SK-N-SH (cell line): ENCODE measurements around the gene TBL1X. TPM values are rescaled to one million over a fixed set of nuclear protein-coding genes. Genes with fewer than 3 reads are reported as not detected.

Experiments used
- CTCF ChIA-PET: fragments of 300-600, 350-600 bp; formaldehyde crosslinking; extraction: SDS; loops from one replicate; lab custom pipeline; 2021; lab: Yijun Ruan, JAX
- POLR2A ChIA-PET: fragments of 350-600 bp; sonication (Branson Sonifier 250); formaldehyde crosslinking; extraction: SDS; loops from one replicate; lab custom pipeline; 2020; ENCODE audit warnings: antibody characterized with exemption, inconsistent platforms; lab: Yijun Ruan, JAX
- DNase-seq: peaks from one replicate; pipeline ENCODE4 v3.0.0; 2012
- H2AFZ ChIP-seq: fragments of 200-600 bp; sonication (generic); 2 replicates; pipeline ENCODE4 v1.8.1; 2016; ENCODE audit warnings: antibody characterized with exemption, mild to moderate bottlenecking, low read depth
- H3F3A ChIP-seq: fragments of 200-600 bp; sonication (generic); replicated peaks from 2 replicates; pipeline ENCODE3; 2016; ENCODE audit warnings: antibody characterized with exemption, mild to moderate bottlenecking; ENCODE audit not compliant: insufficient read depth
- H3K27ac ChIP-seq, 2 experiments: fragments of 200-500 bp in 1 of 2; fragments of 200-600 bp in 1 of 2; sonication (Bioruptor generic) in 1 of 2; sonication (generic), shearing (Covaris generic) in 1 of 2; 2 replicates each; pipeline versions ENCODE4 v1.5.1 to v1.6.1; 2014 to 2016; ENCODE audit warnings: low read depth in 2 of 2, inconsistent platforms in 1 of 2, low read length in 1 of 2, mild to moderate bottlenecking in 1 of 2, mixed read lengths in 1 of 2
- H3K27me3 ChIP-seq: fragments of 200-600 bp; sonication (generic), shearing (Covaris generic); 2 replicates; pipeline ENCODE4 v1.6.1; 2016; ENCODE audit warnings: mixed run types; ENCODE audit not compliant: insufficient read depth
- H3K36me3 ChIP-seq, 2 experiments: fragments of 200-500 bp in 1 of 2; fragments of 200-600 bp in 1 of 2; sonication (Bioruptor generic) in 1 of 2; sonication (generic) in 1 of 2; replicated peaks in 1 of 2; 2 replicates each; pipeline versions ENCODE3 to v1.5.1; 2014 to 2016; ENCODE audit warnings: low read length in 1 of 2, mild to moderate bottlenecking in 1 of 2; ENCODE audit not compliant: insufficient read depth in 2 of 2, control insufficient read depth in 1 of 2
- H3K4me1 ChIP-seq, 2 experiments: fragments of 200-500 bp in 1 of 2; fragments of 200-600 bp in 1 of 2; sonication (Bioruptor generic) in 1 of 2; sonication (generic), shearing (Covaris generic) in 1 of 2; 2 replicates each; pipeline versions ENCODE4 v1.5.1 to v1.6.1; 2014 to 2016; ENCODE audit warnings: low read depth in 1 of 2, low read length in 1 of 2, mixed run types in 1 of 2; ENCODE audit not compliant: insufficient read depth in 2 of 2, control insufficient read depth in 1 of 2
- H3K4me2 ChIP-seq: fragments of 200-600 bp; sonication (generic), shearing (Covaris generic); 2 replicates; pipeline ENCODE4 v1.6.1; 2017; ENCODE audit warnings: mixed run types
- H3K4me3 ChIP-seq, 2 experiments: fragments of 200-500 bp in 1 of 2; fragments of 200-600 bp in 1 of 2; sonication (Bioruptor generic) in 1 of 2; sonication (generic), shearing (Covaris generic) in 1 of 2; 2 replicates each; pipeline versions ENCODE4 v1.5.1 to v1.8.1; 2014 to 2016; ENCODE audit warnings: low read depth in 2 of 2, inconsistent platforms in 1 of 2, low read length in 1 of 2, mild to moderate bottlenecking in 1 of 2, mixed read lengths in 1 of 2, moderate library complexity in 1 of 2
- H3K79me2 ChIP-seq: fragments of 200-600 bp; sonication (generic); 2 replicates; pipeline ENCODE4 v1.8.1; 2017; ENCODE audit warnings: mild to moderate bottlenecking; ENCODE audit not compliant: insufficient read depth
- H3K9ac ChIP-seq: fragments of 200-600 bp; sonication (generic); 2 replicates; pipeline ENCODE4 v1.6.1; 2017; ENCODE audit warnings: mixed run types
- H3K9me2 ChIP-seq: fragments of 200-600 bp; sonication (generic); 2 replicates; pipeline ENCODE4 v1.6.1; 2017; ENCODE audit warnings: mixed run types
- H3K9me3 ChIP-seq: fragments of 200-600 bp; sonication (generic); 2 replicates; pipeline ENCODE4 v1.6.1; 2017; ENCODE audit warnings: mixed run types, mild to moderate bottlenecking, moderate library complexity
- H4K20me1 ChIP-seq: fragments of 200-600 bp; sonication (generic); 2 replicates; pipeline ENCODE4 v1.6.1; 2017; ENCODE audit warnings: mild to moderate bottlenecking, mixed run types; ENCODE audit not compliant: insufficient read depth
- CHD2 ChIP-seq: fragments of 150-350 bp; IDR thresholded peaks from 2 replicates; pipeline ENCODE4 v1.6.1; 2018; ENCODE audit warnings: low read length; ENCODE audit not compliant: partially characterized antibody
- ELF1 ChIP-seq: IDR thresholded peaks from 2 replicates; pipeline ENCODE4 v1.4.0; 2012
- FOSL2 ChIP-seq: IDR thresholded peaks from 2 replicates; pipeline ENCODE4 v1.4.0; 2012; ENCODE audit warnings: low read depth, mild to moderate bottlenecking, moderate library complexity, borderline replicate concordance
- FOXJ3 ChIP-seq: sonication (generic); formaldehyde crosslinking; IDR thresholded peaks from 2 replicates; pipeline ENCODE4 v1.5.1; 2020; ENCODE audit warnings: mild to moderate bottlenecking, missing genetic modification reagents
- GATA2 ChIP-seq: sonication (generic); formaldehyde crosslinking; IDR thresholded peaks from 2 replicates; pipeline ENCODE4 v1.5.0; 2020; ENCODE audit warnings: mild to moderate bottlenecking, missing genetic modification reagents
- JUND ChIP-seq: IDR thresholded peaks from 2 replicates; pipeline ENCODE4 v1.4.0; 2012
- MEF2A ChIP-seq: IDR thresholded peaks from 2 replicates; pipeline ENCODE4 v1.4.0; 2012; ENCODE audit warnings: low read depth, borderline replicate concordance
- NFIC ChIP-seq: IDR thresholded peaks from 2 replicates; pipeline ENCODE4 v1.4.0; 2012; ENCODE audit warnings: borderline replicate concordance
- NRF1 ChIP-seq: IDR thresholded peaks from 2 replicates; pipeline ENCODE4 v1.6.1; 2012; ENCODE audit warnings: low read depth, mild to moderate bottlenecking, low read length
- POLR2AphosphoS5 ChIP-seq: IDR thresholded peaks from 2 replicates; pipeline ENCODE4 v1.6.1; 2012; ENCODE audit warnings: low read depth, low read length
- RCOR1 ChIP-seq: fragments of 150-350 bp; IDR thresholded peaks from 2 replicates; pipeline ENCODE4 v1.6.1; 2017; ENCODE audit warnings: antibody characterized with exemption, low read length
- REST ChIP-seq: IDR thresholded peaks from 2 replicates; pipeline ENCODE4 v1.6.1; 2012; ENCODE audit warnings: mild to moderate bottlenecking, low read depth, low read length, moderate library complexity
- SIN3A ChIP-seq: IDR thresholded peaks from 2 replicates; pipeline ENCODE4 v1.6.1; 2012; ENCODE audit warnings: low read depth, mild to moderate bottlenecking, low read length, moderate library complexity, borderline replicate concordance
- SMC3 ChIP-seq: IDR thresholded peaks from 2 replicates; pipeline ENCODE4 v1.6.1; 2012; ENCODE audit warnings: low read depth, low read length, improper control_type of control experiment
- TAF1 ChIP-seq: IDR thresholded peaks from 2 replicates; pipeline ENCODE4 v1.6.1; 2012; ENCODE audit warnings: low read depth, mild to moderate bottlenecking, low read length, moderate library complexity, borderline replicate concordance
- USF1 ChIP-seq: IDR thresholded peaks from 2 replicates; pipeline ENCODE4 v1.4.0; 2012; ENCODE audit warnings: low read depth, borderline replicate concordance
- ZBTB33 ChIP-seq: IDR thresholded peaks from 2 replicates; pipeline ENCODE4 v1.4.0; 2012; ENCODE audit warnings: low read depth, borderline replicate concordance
- WGBS: methylation state at CpG from one replicate; pipeline ENCODE4 v1.1.6; 2017; ENCODE audit warnings: low lambda C conversion rate; 5-methylcytosine and 5-hydroxymethylcytosine counted together
- polyA plus RNA-seq, 3 experiments: library from polyadenylated mRNA; depleted of rRNA; stranded (reverse); fragments of >200 nt; gene quantifications; 2 replicates each; pipeline ENCODE4 v1.2.3, GENCODE V29; 2012
- TF ChIP-seq, protein P1 (sequence below): fragments of 200-600 bp; sonication (generic); IDR thresholded peaks from 2 replicates; pipeline ENCODE4 v1.6.1; 2017; ENCODE audit warnings: antibody characterized with exemption, mild to moderate bottlenecking, moderate library complexity
- TF ChIP-seq, protein P2 (sequence below): IDR thresholded peaks from 2 replicates; pipeline ENCODE4 v1.4.0; 2012; ENCODE audit warnings: low read depth

Gene TBL1X
- polyA plus RNA-seq, 1 of the 3 experiments (the other 2 are of a cell fraction) = 10.6 TPM

DNA sequence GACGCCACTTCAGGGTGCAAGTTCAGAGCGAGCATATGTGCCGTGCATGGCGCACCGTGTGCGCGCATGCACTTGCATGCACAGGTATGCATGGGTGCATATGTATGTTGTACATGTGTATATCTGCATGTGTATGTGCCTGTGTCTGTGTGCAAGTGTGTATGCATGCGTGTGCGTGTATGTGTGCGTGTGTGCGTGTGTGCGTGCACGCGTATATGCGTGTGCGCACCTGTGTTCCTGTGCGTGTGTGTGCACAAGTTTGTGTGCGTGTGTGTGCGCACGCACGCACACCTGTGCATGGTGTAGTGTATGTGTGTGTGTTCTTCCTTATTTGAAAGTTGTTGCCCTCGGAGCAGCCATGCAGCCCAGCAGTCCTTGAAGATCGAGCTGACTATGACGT lies 224.0 kb downstream of the TBL1X start:
- no peaks in the 10 kb centered on the region for H3K79me2 ChIP-seq
- no peaks in the 10 kb centered on the region for H3K4me1 ChIP-seq
- H3F3A ChIP-seq = no peaks in the 10 kb centered on the region
- TF ChIP-seq FOSL2 (no peak), RCOR1 (no peak), NRF1 (no peak)
- TF ChIP-seq, all 33 proteins: peak for 0
- Histone ChIP-seq H3K4me3 (no peak overlapping the region), H3K9me2 (no peaks in the 10 kb centered on the region), H3K9me3 (no peaks in the 10 kb centered on the region), H3K27ac (no peak overlapping the region), H3K9ac (no peak overlapping the region), H2AFZ (no peak overlapping the region), H3K36me3 (peaks cover 0 to 5% of the 10 kb centered on the region in 2 experiments), H4K20me1 (no peaks in the 10 kb centered on the region), H3K27me3 (peaks cover 9% of the 10 kb centered on the region; the same call in 1 of the 2 replicates), H3K4me2 (no peak overlapping the region)
- DNase-seq = no peak
- ChIA-PET CTCF (no interaction called here), POLR2A (no interaction called here)
- WGBS = 83% methylated on average over 23 of the region's 24 CpGs

DNA sequence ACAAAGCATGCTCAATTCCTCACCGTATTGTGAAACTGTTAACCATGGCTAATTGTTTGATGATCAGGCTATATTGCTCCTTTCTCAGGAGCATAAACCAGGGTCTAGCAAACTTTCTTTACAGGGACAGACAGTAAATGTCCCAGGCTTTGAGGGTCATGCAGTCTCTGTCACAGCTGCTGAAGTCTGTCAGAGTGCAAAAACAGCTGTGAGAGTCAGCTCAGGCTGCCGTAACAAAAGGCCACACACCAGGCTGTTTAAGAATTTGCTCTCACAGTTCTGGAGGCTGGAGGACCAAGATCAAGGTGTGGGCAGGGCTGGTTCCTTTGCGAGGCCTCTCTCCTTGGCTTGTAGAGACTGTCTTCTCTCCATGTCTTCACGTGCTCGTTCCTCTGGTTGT lies 225.2 kb downstream of the TBL1X start:
- H3F3A ChIP-seq = no peaks in the 10 kb centered on the region
- no peaks in the 10 kb centered on the region for H3K9me2 ChIP-seq
- no peak overlapping the region for H2AFZ ChIP-seq
- H3K27me3 ChIP-seq = peaks cover 9% of the 10 kb centered on the region; the same call in 1 of the 2 replicates
- ChIA-PET POLR2A (no interaction called here), CTCF (no interaction called here)
- H3K9ac ChIP-seq = no peak overlapping the region
- DNase-seq = no peak
- peaks cover 0 to 6% of the 10 kb centered on the region in 2 experiments for H3K36me3 ChIP-seq
- no peak overlapping the region for H3K27ac ChIP-seq
- no peaks in the 10 kb centered on the region for H3K4me1 ChIP-seq
- no peak overlapping the region for H3K4me2 ChIP-seq
- 66% methylated on average over 5 of the region's 5 CpGs for WGBS
- H3K4me3 ChIP-seq = no peak overlapping the region
- H3K9me3 ChIP-seq = no peaks in the 10 kb centered on the region
- H4K20me1 ChIP-seq = no peaks in the 10 kb centered on the region
- no peaks in the 10 kb centered on the region for H3K79me2 ChIP-seq
- TF ChIP-seq TAF1 = no peak
- TF ChIP-seq NRF1 = no peak
- no peak for TF ChIP-seq MEF2A
- TF ChIP-seq FOXJ3 (CRISPR knock-in tag) = no peak
- no peak for TF ChIP-seq RCOR1
- no peak for TF ChIP-seq ELF1
- no peak for TF ChIP-seq CHD2
- no peak for TF ChIP-seq REST
- no peak for TF ChIP-seq ZBTB33
- TF ChIP-seq NFIC = no peak
- TF ChIP-seq JUND = no peak
- TF ChIP-seq SIN3A = no peak
- TF ChIP-seq USF1 = no peak
- TF ChIP-seq, protein P1, sequence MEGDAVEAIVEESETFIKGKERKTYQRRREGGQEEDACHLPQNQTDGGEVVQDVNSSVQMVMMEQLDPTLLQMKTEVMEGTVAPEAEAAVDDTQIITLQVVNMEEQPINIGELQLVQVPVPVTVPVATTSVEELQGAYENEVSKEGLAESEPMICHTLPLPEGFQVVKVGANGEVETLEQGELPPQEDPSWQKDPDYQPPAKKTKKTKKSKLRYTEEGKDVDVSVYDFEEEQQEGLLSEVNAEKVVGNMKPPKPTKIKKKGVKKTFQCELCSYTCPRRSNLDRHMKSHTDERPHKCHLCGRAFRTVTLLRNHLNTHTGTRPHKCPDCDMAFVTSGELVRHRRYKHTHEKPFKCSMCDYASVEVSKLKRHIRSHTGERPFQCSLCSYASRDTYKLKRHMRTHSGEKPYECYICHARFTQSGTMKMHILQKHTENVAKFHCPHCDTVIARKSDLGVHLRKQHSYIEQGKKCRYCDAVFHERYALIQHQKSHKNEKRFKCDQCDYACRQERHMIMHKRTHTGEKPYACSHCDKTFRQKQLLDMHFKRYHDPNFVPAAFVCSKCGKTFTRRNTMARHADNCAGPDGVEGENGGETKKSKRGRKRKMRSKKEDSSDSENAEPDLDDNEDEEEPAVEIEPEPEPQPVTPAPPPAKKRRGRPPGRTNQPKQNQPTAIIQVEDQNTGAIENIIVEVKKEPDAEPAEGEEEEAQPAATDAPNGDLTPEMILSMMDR = no peak
- TF ChIP-seq SMC3 = no peak
- TF ChIP-seq POLR2AphosphoS5 = no peak
- TF ChIP-seq, protein P2, sequence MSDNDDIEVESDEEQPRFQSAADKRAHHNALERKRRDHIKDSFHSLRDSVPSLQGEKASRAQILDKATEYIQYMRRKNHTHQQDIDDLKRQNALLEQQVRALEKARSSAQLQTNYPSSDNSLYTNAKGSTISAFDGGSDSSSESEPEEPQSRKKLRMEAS = no peak
- TF ChIP-seq GATA2 (CRISPR knock-in tag) = no peak
